OCI-LY3 (cell line): ENCODE measurements around the gene DIP2C.

Source experiments
- H2AFZ ChIP-seq: fragments of 200-600, 300-600 bp; shearing (Covaris generic); 2 replicates; pipeline ENCODE4 v1.6.0; 2014; ENCODE audit warnings: antibody characterized with exemption, low read depth, low read length
- H3K27ac ChIP-seq: fragments of 200-600, 300-600 bp; sonication (generic); 2 replicates; pipeline ENCODE4 v1.5.1; 2014; ENCODE audit warnings: mild to moderate bottlenecking, low read length, moderate library complexity, mixed read lengths
- H3K27me3 ChIP-seq: fragments of 200-600, 300-600 bp; sonication (generic); 2 replicates; pipeline ENCODE4 v1.6.1; 2014; ENCODE audit warnings: low read depth, low read length, mixed read lengths
- H3K36me3 ChIP-seq: fragments of 200-600, 300-600 bp; sonication (generic); replicated peaks from 2 replicates; pipeline ENCODE3; 2014; ENCODE audit warnings: low read depth, low read length, mixed read lengths
- H3K4me1 ChIP-seq: fragments of 300-600, 200-600 bp; sonication (generic); 2 replicates; pipeline ENCODE4 v1.6.1; 2014; ENCODE audit warnings: low read length, mixed read lengths
- H3K4me2 ChIP-seq: fragments of 200-600, 300-600 bp; sonication (generic); 2 replicates; pipeline ENCODE4 v1.6.1; 2014; ENCODE audit warnings: low read length, mixed read lengths
- H3K4me3 ChIP-seq: fragments of 300-600, 200-600 bp; sonication (generic); 2 replicates; pipeline ENCODE4 v1.5.1; 2014; ENCODE audit warnings: antibody characterized with exemption, mild to moderate bottlenecking, low read length, moderate library complexity
- H3K79me2 ChIP-seq: fragments of 300-600, 200-600 bp; shearing (Covaris generic); 2 replicates; pipeline ENCODE4 v1.6.1; 2014; ENCODE audit warnings: mild to moderate bottlenecking, low read length, mixed read lengths
- H3K9ac ChIP-seq: fragments of 300-600, 200-600 bp; shearing (Covaris generic); 2 replicates; pipeline ENCODE4 v1.6.0; 2014; ENCODE audit warnings: mild to moderate bottlenecking, low read length, moderate library complexity
- H3K9me3 ChIP-seq: fragments of 200-600, 300-600 bp; shearing (Covaris generic); 2 replicates; pipeline ENCODE4 v1.6.1; 2014; ENCODE audit warnings: low read length, mixed read lengths; ENCODE audit not compliant: insufficient read depth
- H4K20me1 ChIP-seq: fragments of 200-600, 300-600 bp; sonication (generic); 2 replicates; pipeline ENCODE4 v1.6.1; 2016; ENCODE audit warnings: low read length, mixed read lengths; ENCODE audit not compliant: insufficient read depth
- CTCF ChIP-seq: fragments of 200-600, 300-600 bp; sonication (generic); IDR thresholded peaks from 2 replicates; pipeline ENCODE4 v1.5.1; 2014; ENCODE audit warnings: antibody characterized with exemption, low read length, low read depth
- EZH2phosphoT487 ChIP-seq: fragments of 200-600 bp; shearing (Covaris generic); IDR thresholded peaks from 2 replicates; pipeline ENCODE4 v1.6.1; 2018; ENCODE audit warnings: antibody characterized with exemption, mixed run types, low read depth

DIP2C gene

GRCh38 chr10:506451-507354 lies 182.8 kb downstream of the DIP2C start:
- H3K4me3 ChIP-seq = no peak overlapping the region
- TF ChIP-seq CTCF = no peak
- no peak for TF ChIP-seq EZH2phosphoT487
- no peak overlapping the region for H2AFZ ChIP-seq
- peaks cover 2% of the 10 kb centered on the region; the same call in 1 of the 2 replicates for H3K27me3 ChIP-seq
- no peaks in the 10 kb centered on the region for H3K9me3 ChIP-seq
- no peaks in the 10 kb centered on the region for H3K36me3 ChIP-seq
- H3K79me2 ChIP-seq = no peaks in the 10 kb centered on the region
- H3K27ac ChIP-seq = no peak overlapping the region
- H3K4me1 ChIP-seq = peaks cover 11% of the 10 kb centered on the region
- H4K20me1 ChIP-seq = no peaks in the 10 kb centered on the region
- H3K4me2 ChIP-seq = no peak overlapping the region
- H3K9ac ChIP-seq = no peak overlapping the region

- Histone ChIP-seq H4K20me1 (no peaks in the 10 kb centered on the region), H3K36me3 (no peaks in the 10 kb centered on the region), H3K9me3 (no peaks in the 10 kb centered on the region), H3K4me3 (no peak overlapping the region), H3K4me2 (no peak overlapping the region), H3K79me2 (no peaks in the 10 kb centered on the region), H3K9ac (no peak overlapping the region), H3K4me1 (peaks cover 6% of the 10 kb centered on the region), H3K27me3 (0 out of 2 replicates have a peak, but pooled peaks cover 2% of the 10 kb centered on the region), H2AFZ (no peak overlapping the region), H3K27ac (no peak overlapping the region)
- TF ChIP-seq CTCF (no peak), EZH2phosphoT487 (no peak)
These were observed 184.0 kb downstream of the DIP2C start for GRCh38 chr10:505419-505818.

- no peak overlapping the region for H3K27ac ChIP-seq
- H3K79me2 ChIP-seq = no peaks in the 10 kb centered on the region
- TF ChIP-seq CTCF = no peak
- no peak for TF ChIP-seq EZH2phosphoT487
- no peak overlapping the region for H3K4me3 ChIP-seq
- no peak overlapping the region for H2AFZ ChIP-seq
- no peak overlapping the region for H3K4me2 ChIP-seq
- no peaks in the 10 kb centered on the region for H3K4me1 ChIP-seq
- H3K27me3 ChIP-seq = no peaks in the 10 kb centered on the region
- H3K9me3 ChIP-seq = no peaks in the 10 kb centered on the region
- no peaks in the 10 kb centered on the region for H3K36me3 ChIP-seq
- H4K20me1 ChIP-seq = no peaks in the 10 kb centered on the region
- no peak overlapping the region for H3K9ac ChIP-seq
These were observed 184.7 kb downstream of the DIP2C start for GRCh38 chr10:504806-505205.

- Histone ChIP-seq H3K79me2 (no peaks in the 10 kb centered on the region), H3K9ac (no peak overlapping the region), H4K20me1 (no peaks in the 10 kb centered on the region), H3K9me3 (no peaks in the 10 kb centered on the region), H3K27ac (no peak overlapping the region), H3K27me3 (no peaks in the 10 kb centered on the region), H2AFZ (no peak overlapping the region), H3K4me1 (no peaks in the 10 kb centered on the region), H3K4me3 (no peak overlapping the region), H3K36me3 (no peaks in the 10 kb centered on the region), H3K4me2 (no peak overlapping the region)
- no peak for TF ChIP-seq EZH2phosphoT487
- no peak for TF ChIP-seq CTCF
These were observed 185.3 kb downstream of the DIP2C start for GRCh38 chr10:504121-504611.
